Measurements from ENCODE around the gene NCKAP5.

DNA sequence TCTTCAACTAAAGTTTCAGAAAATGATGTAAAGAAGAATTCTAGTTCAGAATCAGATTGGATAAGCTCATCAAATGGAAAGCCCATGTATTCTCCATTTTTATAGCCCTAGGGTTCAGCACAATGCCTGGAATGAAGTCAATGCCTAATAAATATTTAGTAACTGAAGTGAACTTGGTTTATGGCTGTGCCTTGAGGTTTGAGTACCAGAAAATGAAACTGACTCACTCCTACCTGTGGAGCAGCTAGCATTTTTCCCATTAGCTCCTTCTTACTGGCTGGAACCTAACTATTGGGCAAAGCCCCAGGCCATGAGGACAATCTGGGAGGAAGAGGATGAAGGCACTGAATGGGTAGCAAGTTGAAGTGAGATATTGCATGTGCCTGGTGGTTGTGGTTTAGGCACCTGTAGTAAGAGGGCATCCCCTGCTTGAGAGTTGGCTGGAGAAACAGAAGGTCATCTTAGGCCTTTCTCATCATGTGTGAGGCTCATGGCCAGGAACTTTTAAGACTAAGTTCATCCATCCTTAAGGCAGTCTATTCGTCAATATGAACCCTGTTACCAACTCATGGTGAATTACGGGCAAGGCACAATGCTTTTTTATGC lies 813.3 kb downstream of the NCKAP5 start:
- TF ChIP-seq, protein P1, sequence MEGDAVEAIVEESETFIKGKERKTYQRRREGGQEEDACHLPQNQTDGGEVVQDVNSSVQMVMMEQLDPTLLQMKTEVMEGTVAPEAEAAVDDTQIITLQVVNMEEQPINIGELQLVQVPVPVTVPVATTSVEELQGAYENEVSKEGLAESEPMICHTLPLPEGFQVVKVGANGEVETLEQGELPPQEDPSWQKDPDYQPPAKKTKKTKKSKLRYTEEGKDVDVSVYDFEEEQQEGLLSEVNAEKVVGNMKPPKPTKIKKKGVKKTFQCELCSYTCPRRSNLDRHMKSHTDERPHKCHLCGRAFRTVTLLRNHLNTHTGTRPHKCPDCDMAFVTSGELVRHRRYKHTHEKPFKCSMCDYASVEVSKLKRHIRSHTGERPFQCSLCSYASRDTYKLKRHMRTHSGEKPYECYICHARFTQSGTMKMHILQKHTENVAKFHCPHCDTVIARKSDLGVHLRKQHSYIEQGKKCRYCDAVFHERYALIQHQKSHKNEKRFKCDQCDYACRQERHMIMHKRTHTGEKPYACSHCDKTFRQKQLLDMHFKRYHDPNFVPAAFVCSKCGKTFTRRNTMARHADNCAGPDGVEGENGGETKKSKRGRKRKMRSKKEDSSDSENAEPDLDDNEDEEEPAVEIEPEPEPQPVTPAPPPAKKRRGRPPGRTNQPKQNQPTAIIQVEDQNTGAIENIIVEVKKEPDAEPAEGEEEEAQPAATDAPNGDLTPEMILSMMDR (IDR thresholded peaks at IDR 0.05; ENCODE audit: borderline replicate concordance, extremely low read depth, low read length, poor library complexity, severe bottlenecking): no peak
- no peak for TF ChIP-seq EZH2 (IDR thresholded peaks at IDR 0.05; ENCODE audit: borderline replicate concordance, low read depth, low read length, severe bottlenecking)

All from DND-41 (cell line).